Liver (tissue), 3 donors: ENCODE data around the gene RNF111.
"Not testable (repeated sequence)": the region's sequence is repeated elsewhere in the genome, so short reads cannot be mapped to it uniquely, and the experiment has no call there.

Experiments
- ATF3 ChIP-seq: IDR thresholded peaks from 2 replicates; pipeline ENCODE4 v1.6.1; 2016; ENCODE audit warnings: antibody characterized with exemption
- CTCF ChIP-seq: fragments of 150-350 bp; IDR thresholded peaks from 2 replicates; pipeline ENCODE4 v1.5.1; 2017; ENCODE audit warnings: improper control_type of control experiment, low read depth, low read length; ENCODE audit not compliant: missing input control
- GABPA ChIP-seq, 2 donors: IDR thresholded peaks in 1 of 2; conservative IDR thresholded peaks in 1 of 2; 2 replicates each; pipeline ENCODE4 v1.6.1; 2016; ENCODE audit warnings: antibody characterized with exemption in 2 of 2, mild to moderate bottlenecking in 1 of 2, moderate library complexity in 1 of 2
- MAX ChIP-seq: IDR thresholded peaks from 2 replicates; pipeline ENCODE4 v1.6.1; 2016; ENCODE audit warnings: antibody characterized with exemption
- REST ChIP-seq: IDR thresholded peaks from 2 replicates; pipeline ENCODE4 v1.6.1; 2016; ENCODE audit warnings: antibody characterized with exemption, mild to moderate bottlenecking
- SP1 ChIP-seq: IDR thresholded peaks from 2 replicates; pipeline ENCODE4 v1.6.1; 2018; ENCODE audit warnings: antibody characterized with exemption, mild to moderate bottlenecking
- YY1 ChIP-seq: IDR thresholded peaks from 2 replicates; pipeline ENCODE4 v1.6.1; 2016; ENCODE audit warnings: antibody characterized with exemption, mild to moderate bottlenecking
- donor health status: healthy.
- donor health status: healthy.

- not testable (repeated sequence) for TF ChIP-seq CTCF; SP1; GABPA (IDR thresholded peaks at IDR 0.05 in 1 of 2, conservative IDR thresholded peaks at IDR 0.05 in 1 of 2); ATF3; MAX; REST; YY1
Observed at GRCh38 chr15:59000251-59000650, 12.8 kb downstream of the RNF111 start.
